HG02759 (cell line): ENCODE results near the gene CELSR3.

Source experiments
- ATAC-seq: cut with Tn5 transposase; IDR thresholded peaks from one replicate; pipeline ENCODE4 v1.9.1; 2021; ENCODE audit warnings: mild to moderate bottlenecking, moderate library complexity; ENCODE audit not compliant: unreplicated experiment

CELSR3 gene

GRCh38 chr3:48636149-48636655 is 26.5 kb downstream of the CELSR3 start:
- no peak for ATAC-seq

- peak; percentile 92 for ATAC-seq
Observed at GRCh38 chr3:48635222-48636021, 27.3 kb downstream of the CELSR3 start, which contains the start of gene SLC26A6. Gene SLC26A6 (minus strand): TSS chr3:48635461. CDS start chr3:48635393, 68 bp downstream.

- peak; percentile 22 for ATAC-seq
Observed at GRCh38 chr3:48634661-48635221, 27.9 kb downstream of the CELSR3 start.

- ATAC-seq: no peak
Observed at GRCh38 chr3:48633743-48634142, 28.9 kb downstream of the CELSR3 start.

GRCh38 chr3:48633256-48633655 is 29.4 kb downstream of the CELSR3 start:
- ATAC-seq: no peak

GRCh38 chr3:48631516-48632448 is 30.9 kb downstream of the CELSR3 start:
- no peak for ATAC-seq

GRCh38 chr3:48630833-48631232 is 31.9 kb downstream of the CELSR3 start:
- no peak for ATAC-seq

GRCh38 chr3:48630407-48630806 is 32.3 kb downstream of the CELSR3 start:
- ATAC-seq: no peak

GRCh38 chr3:48629894-48630293 is 32.8 kb downstream of the CELSR3 start:
- ATAC-seq: no peak

GRCh38 chr3:48628277-48629017 is 34.2 kb downstream of the CELSR3 start:
- ATAC-seq: no peak

- no peak for ATAC-seq
Observed at GRCh38 chr3:48625600-48625999, 37.1 kb downstream of the CELSR3 start.

- ATAC-seq: no peak
Observed at GRCh38 chr3:48624767-48625166, 37.9 kb downstream of the CELSR3 start.

GRCh38 chr3:48623851-48624547 is 38.7 kb downstream of the CELSR3 start:
- no peak for ATAC-seq

- ATAC-seq: no peak
Observed at GRCh38 chr3:48621461-48621869, 41.2 kb downstream of the CELSR3 start, which contains the start of gene TMEM89. Gene TMEM89 (minus strand): TSS chr3:48621769. CDS start chr3:48621756, 13 bp downstream.

- ATAC-seq: no peak
Observed at GRCh38 chr3:48619541-48620524, 42.9 kb downstream of the CELSR3 start.

GRCh38 chr3:48617559-48617958 is 45.1 kb downstream of the CELSR3 start:
- no peak for ATAC-seq

- ATAC-seq: no peak
Observed at GRCh38 chr3:48614044-48614443, 48.6 kb downstream of the CELSR3 start.

- no peak for ATAC-seq
Observed at GRCh38 chr3:48612309-48612708, 50.4 kb downstream of the CELSR3 start.
